Colonic mucosa (tissue), 4 donors: ENCODE results near the gene AGBL1. TPM values are rescaled to one million over a fixed set of nuclear protein-coding genes. Genes with fewer than 3 reads are reported as not detected.
A peak's percentile ranks its signal among the peaks of the same experiment; 100 is the strongest.

Source experiments
- DNase-seq: peaks from one replicate; pipeline ENCODE4 v3.0.0-alpha.2; 2020
- H3K27ac ChIP-seq: fragments of 200-600 bp; one replicate; pipeline ENCODE4 v1.8.0; 2021
- H3K27me3 ChIP-seq: fragments of 200-600 bp; one replicate; pipeline ENCODE4 v1.8.0; 2021
- H3K36me3 ChIP-seq: fragments of 200-600 bp; one replicate; pipeline ENCODE4 v1.8.0; 2021
- H3K4me1 ChIP-seq: fragments of 200-600 bp; one replicate; pipeline ENCODE4 v1.8.0; 2021; ENCODE audit warnings: mild to moderate bottlenecking
- H3K4me3 ChIP-seq: fragments of 200-600 bp; one replicate; pipeline ENCODE4 v1.8.0; 2021
- H3K9ac ChIP-seq, 2 donors: one replicate each; pipeline ENCODE4 v1.7.0; 2013; ENCODE audit warnings: control low read depth in 2 of 2, low read depth in 2 of 2, low read length in 2 of 2
- H3K9me3 ChIP-seq: fragments of 200-600 bp; one replicate; pipeline ENCODE4 v1.8.0; 2021
- CTCF ChIP-seq: fragments of 200-600 bp; IDR thresholded peaks from one replicate; pipeline ENCODE4 v1.8.0; 2022; ENCODE audit warnings: antibody characterized with exemption, mild to moderate bottlenecking
- intact Hi-C: fragments of 100-400 bp; cut with DNase I; formaldehyde crosslinking; loops from one replicate; pipeline ENCODE4 v1.14.1; 2022
- total RNA-seq, 2 donors: library from RNA; stranded (reverse); fragmentation: NEBNext Ultra II Directional in 1 of 2; extraction: Animal tissue kit (Norgen Biotek cat#: 25700) in 1 of 2; gene quantifications; one replicate each; pipeline ENCODE4 v1.2.1, GENCODE V29; 2021
- donor health status: healthy.
- donor health status: DM: no; HTN: no; CAD: no.
- donor health status: DM: no; HTN: no; CAD: no.

The AGBL1 gene
- total RNA-seq, 2 donors from 2014 or later, result 0.10 to 0.24 TPM

DNA sequence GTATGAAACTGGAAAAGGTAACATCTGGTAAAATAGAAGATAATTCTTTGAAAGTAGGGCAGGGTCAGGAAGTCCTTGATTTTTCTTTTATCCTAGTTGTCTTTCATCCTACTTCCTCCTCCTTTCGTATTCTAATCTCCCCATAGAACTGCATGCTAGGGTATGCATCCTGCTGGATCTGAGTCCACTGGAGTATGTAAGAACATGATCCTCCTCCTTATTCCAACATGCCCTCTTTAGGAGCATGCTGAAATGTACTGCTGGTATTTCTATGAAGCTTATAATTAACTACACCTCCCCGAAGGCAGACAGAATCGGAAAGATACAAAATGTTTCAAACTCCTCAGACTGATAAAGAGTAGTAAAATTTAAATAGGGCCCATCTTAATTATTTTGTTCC is 493.8 kb downstream of the AGBL1 start:
- intact Hi-C loops, result no loop called here
- TF ChIP-seq CTCF, result no peak
- no peaks in the 10 kb centered on the region for H3K27me3 ChIP-seq

GRCh38 chr15:86588413-86588812 is 508.7 kb downstream of the AGBL1 start:
- intact Hi-C loops, result no loop called here
- Histone ChIP-seq H3K4me3 (no peak overlapping the region), H3K36me3 (no peaks in the 10 kb centered on the region), H3K27ac (no peak overlapping the region), H3K4me1 (no peaks in the 10 kb centered on the region), H3K27me3 (no peaks in the 10 kb centered on the region), H3K9me3 (no peaks in the 10 kb centered on the region), H3K9ac (no peak overlapping the region)
- TF ChIP-seq CTCF, result no peak
- no peak for DNase-seq

More for the DNA sequence above, 493.8 kb downstream of the AGBL1 start:
- Histone ChIP-seq H3K36me3 (no peaks in the 10 kb centered on the region), H3K9ac (no peak overlapping the region), H3K9me3 (no peaks in the 10 kb centered on the region), H3K4me1 (no peaks in the 10 kb centered on the region), H3K4me3 (no peak overlapping the region), H3K27ac (no peak overlapping the region)
- no peak for DNase-seq

GRCh38 chr15:86590461-86590860 is 510.8 kb downstream of the AGBL1 start:
- TF ChIP-seq CTCF, result no peak
- DNase-seq, result no peak
- intact Hi-C loops, result no loop called here
- Histone ChIP-seq H3K36me3 (no peaks in the 10 kb centered on the region), H3K9ac (no peak overlapping the region), H3K27ac (no peak overlapping the region), H3K4me3 (no peak overlapping the region), H3K9me3 (no peaks in the 10 kb centered on the region), H3K27me3 (no peaks in the 10 kb centered on the region), H3K4me1 (no peaks in the 10 kb centered on the region)

DNA sequence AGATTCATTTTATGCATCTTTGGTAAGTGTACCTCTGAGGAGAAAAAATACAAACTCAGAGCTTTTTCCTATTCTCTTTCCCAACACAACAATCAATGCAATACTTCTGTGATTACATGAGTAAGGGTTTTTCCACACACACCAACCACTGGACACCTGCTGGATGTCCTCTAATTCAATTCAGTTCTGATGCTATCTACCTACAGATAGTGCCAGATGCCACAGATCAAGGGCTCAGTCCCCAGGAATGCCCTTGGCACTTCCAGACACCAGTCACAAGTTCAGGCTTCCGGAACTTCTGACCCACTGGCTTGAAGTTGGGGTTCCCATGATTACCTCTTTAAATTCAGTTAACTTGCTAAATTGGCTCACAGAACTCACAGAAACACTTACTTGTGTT is 511.5 kb downstream of the AGBL1 start:
- Histone ChIP-seq H3K4me1 (no peaks in the 10 kb centered on the region), H3K9ac (no peak overlapping the region), H3K9me3 (no peaks in the 10 kb centered on the region), H3K27ac (no peak overlapping the region), H3K27me3 (no peaks in the 10 kb centered on the region), H3K36me3 (no peaks in the 10 kb centered on the region), H3K4me3 (no peak overlapping the region)
- TF ChIP-seq CTCF, result no peak
- DNase-seq, result no peak
- intact Hi-C loops, result no loop called here

DNA sequence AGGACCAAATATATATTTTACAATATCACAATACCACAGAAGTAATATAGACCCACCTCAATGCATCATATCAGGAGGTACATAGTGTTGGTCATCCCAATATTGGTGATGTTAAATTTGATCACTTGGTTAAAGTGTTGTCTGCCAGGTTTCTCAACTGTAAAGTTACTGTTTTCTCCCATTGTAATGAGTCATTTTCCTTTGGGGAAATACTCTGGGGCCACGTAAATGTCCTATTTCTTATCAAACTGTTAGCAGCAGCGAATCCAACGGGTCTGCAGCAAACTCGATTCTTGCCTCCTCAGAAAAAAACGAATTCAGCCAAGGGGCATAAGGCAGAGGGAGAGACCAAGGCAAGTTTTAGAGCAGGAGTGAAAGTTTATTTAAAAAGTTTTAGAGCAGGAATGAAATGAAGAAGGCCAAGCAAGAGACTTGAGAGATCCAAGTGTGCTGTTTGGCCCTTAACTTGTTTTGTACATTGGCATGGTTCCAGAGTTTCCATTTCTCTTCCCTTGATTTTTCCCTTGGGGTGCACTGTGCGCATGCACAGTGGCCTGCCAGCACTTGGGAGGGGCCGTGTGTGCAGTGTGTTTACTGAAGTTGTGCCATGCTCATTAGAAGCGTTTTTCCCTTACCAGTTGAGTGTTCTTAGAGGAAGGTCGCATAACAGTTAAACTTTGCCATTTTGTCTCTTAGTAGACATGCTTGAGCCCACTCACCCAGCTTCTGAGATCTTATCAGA is 512.5 kb downstream of the AGBL1 start:
- H3K36me3 ChIP-seq, result no peaks in the 10 kb centered on the region

More for the DNA sequence above, 512.5 kb downstream of the AGBL1 start:
- H3K4me1 ChIP-seq, result no peaks in the 10 kb centered on the region
- H3K27ac ChIP-seq, result no peak overlapping the region
- H3K9ac ChIP-seq, result no peak overlapping the region
- H3K9me3 ChIP-seq, result no peaks in the 10 kb centered on the region
- intact Hi-C loops, result no loop called here
- TF ChIP-seq CTCF, result no peak
- peak; percentile 26 for DNase-seq
- H3K27me3 ChIP-seq, result no peaks in the 10 kb centered on the region
- H3K4me3 ChIP-seq, result no peak overlapping the region
